Measurements from ENCODE around the gene FETUB.

Gene FETUB

DNA sequence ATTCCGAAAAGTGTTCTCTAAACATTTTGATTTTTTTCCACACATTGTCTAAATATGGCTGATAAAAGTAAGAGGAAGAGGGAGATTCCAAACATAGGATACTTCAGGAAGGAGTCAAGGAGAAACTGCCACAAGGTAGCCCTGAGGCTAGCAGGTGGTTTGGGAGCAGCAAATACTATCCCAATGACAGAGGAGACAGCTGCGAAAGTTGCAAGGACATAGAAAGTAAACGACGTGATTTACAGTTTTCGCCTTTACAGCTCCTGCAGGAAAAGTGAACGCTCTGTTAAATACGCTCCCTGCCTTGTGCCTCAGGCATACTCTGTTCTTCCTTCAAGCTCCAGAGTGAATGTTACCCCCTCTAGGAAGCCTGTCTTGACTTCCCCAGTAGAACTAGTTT is 3.7 kb upstream of the FETUB start:
- DNase-seq (ENCODE audit: low read depth): no peak

DNA sequence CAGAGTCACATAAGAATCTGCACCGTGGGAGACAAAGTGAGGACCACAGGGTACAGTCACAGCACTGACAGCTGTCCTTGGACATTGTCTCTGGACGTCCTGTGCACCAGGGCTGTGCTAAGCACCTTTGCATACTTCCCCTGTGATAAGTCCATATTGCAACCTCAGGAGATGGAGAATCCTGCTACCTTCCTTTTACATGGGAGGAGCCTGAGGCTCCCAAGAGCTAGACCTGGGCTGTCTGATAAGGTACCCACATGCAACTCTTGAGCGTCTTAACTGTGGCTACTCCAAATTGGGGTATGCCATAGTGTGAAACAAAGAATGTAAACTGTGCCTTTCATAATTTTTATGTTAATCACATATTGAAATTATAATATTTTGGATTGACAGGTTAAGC is 2.5 kb upstream of the FETUB start:
- DNase-seq (ENCODE audit: low read depth): no peak

DNA sequence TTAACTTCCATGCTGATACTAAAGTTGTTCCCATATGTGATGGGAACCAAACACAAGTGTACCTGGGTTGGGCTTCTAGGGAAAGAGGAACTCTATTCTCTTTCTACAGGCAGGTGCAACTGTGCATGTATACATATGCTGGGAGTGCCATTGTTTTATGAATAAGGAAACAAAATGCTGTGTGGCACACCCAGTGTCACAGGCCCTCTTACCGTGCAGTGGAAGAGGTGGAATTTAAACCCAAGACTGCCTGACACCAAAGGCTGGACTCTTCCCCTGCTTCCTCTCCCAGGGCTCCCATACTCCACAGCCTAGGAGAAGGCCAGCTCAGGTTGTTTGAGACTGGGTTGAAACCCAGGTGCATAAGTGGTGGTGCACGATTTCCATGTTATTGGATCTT is 1.9 kb upstream of the FETUB start:
- DNase-seq (ENCODE audit: low read depth): no peak

DNA sequence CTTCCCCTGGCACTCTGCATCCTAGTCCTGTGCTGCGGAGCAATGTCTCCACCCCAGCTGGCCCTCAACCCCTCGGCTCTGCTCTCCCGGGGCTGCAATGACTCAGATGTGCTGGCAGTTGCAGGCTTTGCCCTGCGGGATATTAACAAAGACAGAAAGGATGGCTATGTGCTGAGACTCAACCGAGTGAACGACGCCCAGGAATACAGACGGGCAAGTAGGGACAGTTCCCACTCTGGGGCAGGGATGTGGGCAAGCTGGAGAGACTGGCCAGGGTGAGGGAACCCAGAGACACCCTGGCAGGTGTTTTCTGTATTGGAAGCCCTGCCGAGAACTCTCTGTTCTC is 247 bp downstream of the FETUB start:
- peak; percentile 12 for DNase-seq (ENCODE audit: low read depth)

DNA sequence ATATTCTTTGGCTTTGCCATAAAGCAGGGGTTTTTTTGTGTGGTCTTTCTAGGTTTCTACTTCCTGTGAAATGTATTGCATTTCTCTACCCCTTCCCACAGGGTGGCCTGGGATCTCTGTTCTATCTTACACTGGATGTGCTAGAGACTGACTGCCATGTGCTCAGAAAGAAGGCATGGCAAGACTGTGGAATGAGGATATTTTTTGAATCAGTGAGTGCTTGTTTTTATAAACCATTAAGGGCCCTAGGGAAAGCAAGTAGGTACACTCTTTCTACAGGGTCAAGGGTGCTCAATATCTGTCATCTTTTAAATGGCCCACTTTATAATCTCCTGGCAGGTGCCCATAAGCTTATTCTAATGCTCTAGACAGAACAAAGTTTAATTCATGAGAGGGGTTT is 730 bp downstream of the FETUB start:
- DNase-seq (ENCODE audit: low read depth): no peak

DNA sequence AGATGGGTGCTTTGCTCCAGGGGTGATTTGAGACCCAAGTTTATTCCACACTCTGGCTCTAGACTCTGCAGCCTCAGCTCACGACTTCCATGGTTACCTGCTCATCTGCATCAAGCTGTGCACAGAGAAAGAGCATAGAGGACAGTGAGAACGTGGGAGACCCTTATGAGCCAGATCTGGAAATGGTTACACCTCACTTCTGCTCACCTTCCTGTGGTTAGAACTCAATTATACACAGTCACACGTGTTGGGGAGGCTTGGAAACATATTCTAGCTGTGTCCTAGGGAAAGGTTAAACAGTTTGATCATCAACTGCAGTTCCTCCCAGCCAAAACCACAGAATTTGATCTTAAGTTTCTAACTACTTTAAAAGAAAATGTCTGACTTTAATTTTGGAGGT is 1.8 kb downstream of the FETUB start:
- no peak for DNase-seq (ENCODE audit: low read depth)

DNA sequence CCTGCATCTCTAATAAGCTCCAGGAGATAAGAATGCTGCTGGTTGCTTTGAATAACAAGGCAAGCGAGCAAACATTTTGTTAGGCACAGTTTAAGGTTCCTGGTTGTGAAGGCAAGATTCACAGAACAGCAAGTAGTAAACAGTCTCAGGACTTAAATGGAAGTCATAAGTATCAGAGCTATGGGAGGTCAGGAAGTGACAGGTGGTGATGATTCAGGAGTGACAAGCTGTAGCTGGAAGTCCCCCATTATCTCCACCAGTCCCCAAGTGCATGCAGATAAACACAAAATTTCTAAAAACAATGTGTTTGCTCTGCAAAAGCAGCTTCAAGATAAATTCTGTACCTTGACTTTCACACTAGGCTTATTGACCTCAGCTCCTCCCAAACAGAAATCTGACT is 3.3 kb downstream of the FETUB start:
- DNase-seq (ENCODE audit: low read depth): no peak

DNA sequence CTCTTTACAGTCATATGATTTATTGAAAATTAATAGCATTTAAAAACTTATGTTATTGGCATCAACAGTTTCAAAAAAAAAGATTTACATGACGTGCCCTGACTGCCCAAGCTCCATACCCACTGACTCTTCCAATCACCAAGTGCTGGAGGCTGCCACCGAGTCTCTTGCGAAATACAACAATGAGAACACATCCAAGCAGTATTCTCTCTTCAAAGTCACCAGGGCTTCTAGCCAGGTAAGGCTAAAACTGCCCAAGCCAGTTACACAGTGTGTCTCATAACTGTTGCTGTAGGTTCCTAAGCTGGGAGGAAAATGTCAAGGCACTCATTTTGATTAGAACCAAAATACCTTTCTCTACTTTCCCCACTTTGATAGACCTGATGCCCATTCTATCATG is 4.5 kb downstream of the FETUB start:
- DNase-seq (ENCODE audit: low read depth): no peak

DNA sequence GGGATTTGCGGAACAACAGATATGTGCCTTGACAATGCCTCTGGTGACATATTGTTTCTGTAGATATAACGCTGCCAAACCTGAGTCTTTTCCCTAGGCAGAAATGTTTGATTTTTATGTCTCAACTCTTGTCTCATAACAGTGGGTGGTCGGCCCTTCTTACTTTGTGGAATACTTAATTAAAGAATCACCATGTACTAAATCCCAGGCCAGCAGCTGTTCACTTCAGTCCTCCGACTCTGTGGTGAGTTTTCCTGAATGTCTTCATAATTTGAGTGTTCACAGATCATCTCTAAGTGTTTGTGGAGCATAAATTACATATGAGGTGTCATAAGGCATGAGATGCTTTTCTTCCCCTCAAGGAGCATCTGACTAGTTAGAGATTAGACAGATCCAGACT is 5.9 kb downstream of the FETUB start:
- no peak for DNase-seq (ENCODE audit: low read depth)

DNA sequence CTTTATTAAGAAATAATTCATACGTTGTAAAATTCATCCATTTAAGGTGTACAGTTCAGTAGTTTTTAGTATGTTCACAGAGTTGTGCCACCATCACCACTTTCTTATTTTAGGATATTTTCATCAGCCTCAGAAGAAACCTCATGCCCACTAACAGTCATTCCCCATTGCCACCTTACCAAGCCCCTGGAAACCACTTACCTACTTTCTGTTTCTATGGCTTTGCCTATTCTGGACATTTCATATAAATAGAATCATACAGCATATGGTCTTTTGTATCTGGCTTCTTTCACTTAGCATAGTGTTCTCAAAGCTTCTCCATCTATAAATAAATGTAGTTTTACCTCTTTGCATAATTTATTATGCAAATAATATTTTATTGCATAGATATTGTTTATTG is 6.6 kb downstream of the FETUB start:
- DNase-seq (ENCODE audit: low read depth): no peak

DNA sequence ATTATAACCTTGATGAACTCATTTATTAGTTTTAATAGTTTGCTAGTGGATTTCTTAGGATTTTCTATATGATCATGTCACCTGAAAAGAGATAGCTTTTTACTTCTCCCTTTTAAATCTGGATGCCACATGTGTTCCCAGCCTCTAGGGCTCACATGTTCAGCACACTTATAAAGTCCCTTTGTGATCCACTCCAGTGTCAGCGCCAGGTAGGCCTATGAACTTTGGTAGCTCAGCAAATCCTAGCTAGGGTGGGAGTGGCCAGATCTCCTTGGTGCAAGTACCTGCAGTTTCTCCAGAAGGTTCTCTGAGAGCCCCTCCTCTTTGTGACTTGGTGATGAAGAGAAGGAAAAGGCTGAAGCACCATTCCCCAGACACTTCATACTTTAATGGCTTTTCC is 8.7 kb downstream of the FETUB start:
- DNase-seq (ENCODE audit: low read depth): no peak

DNA sequence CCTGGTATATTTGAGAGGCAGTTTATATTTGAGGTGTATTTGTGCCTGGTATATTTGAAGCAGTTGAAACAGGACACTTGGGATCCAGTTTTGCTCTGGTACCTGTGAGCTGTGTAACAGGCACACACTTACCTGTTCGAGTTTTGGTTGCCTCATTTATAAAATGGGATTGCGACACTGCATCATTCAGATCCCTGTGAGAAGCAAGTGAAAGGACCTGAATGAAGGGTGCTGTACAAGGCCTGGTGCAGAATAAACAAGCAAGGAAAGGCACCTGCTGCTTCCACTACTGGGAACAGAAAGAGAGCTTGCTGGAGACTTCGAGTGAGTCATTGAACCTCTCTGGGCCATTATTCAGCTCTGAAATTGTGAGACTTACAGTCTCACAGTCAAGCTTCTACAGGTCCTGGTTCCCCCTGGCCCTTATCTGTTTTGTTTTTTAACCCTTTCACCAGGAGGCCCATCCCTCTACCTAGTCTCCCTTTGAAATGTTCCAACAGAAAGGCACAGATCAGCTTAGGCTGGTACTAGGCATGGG is 11.5 kb downstream of the FETUB start:
- no peak for DNase-seq (ENCODE audit: low read depth)

DNA sequence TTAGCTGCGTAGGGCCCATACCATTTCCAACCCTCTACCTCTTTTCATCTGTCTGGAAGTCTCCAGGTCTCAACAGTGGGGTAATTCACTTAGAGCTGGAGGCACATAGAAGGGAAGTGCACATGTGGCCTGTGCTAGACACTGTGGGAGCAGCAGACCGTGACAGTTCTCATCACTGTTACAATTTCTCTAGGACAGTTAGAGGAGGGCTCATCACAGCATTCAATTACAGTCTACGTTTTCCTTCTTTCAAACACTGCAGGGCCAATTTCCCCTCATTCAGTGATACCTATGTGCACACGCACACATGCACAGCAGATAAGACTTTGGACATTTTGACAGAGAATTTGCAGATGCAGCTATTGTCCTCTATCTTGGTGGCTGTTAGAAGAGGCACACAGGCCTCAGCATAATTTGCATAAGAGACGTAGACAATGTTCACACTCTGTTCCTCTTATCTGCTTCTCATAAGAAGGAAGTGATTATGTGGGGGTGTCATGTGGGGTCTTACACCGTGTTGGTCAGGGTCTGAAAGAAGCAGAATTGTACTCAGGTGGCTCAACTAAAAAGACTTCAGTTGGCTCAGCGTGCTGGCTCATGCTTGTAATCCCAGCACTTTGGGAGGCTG is 13.0 kb downstream of the FETUB start:
- DNase-seq (ENCODE audit: low read depth): no peak

DNA sequence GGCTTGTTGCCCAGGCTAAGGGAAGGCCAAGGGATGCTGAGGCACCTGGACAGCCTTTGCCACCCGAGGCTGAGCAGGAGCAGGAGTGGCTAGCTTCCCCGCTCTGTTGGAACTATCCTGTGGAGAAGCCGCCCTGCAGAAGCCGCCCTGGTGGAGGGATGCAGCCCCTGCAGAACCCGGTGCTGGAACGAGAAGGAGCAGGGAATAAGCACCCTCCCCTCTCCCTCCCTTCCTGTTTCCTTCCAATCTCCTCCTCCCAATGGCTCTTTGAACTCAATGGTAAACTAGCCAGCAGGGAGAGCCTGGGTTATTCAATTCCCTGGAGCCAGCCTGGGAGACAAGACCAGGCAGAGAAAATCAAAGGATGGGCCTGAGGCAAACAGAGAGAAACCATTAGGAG is 13.8 kb downstream of the FETUB start:
- DNase-seq (ENCODE audit: low read depth): no peak

DNA sequence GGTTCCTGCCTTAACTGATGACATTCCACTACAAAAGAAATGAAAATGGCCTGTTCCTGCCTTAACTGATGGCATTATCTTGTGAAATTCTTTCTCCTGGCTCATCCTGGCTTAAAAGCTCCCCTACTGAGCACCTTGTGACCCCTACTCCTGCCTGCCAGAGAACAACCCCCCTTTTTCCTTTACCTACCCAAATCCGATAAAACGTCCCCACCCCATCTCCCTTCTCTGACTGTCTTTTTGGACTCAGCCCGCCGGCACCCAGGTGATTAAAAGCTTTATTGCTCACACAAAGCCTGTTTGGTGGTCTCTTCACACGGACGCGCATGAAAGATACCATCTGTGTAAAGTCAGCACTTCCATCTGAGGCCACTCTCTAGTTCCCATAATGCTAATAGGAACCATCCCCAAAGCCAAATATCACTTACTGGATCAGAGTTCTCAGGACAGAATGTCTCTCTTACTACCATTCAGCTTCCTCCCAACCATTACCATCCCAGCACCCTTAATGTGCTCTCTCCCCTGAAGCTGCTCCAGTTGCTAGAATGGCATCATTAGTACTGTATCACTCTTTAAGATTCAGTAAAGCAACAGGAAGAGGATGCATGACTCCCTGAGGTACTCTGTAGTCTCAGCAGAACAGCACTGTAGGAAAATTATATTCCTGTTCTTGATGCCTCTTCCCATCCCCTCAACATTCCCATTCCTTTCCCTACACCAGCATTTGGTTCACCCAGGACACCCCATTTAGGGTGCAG is 23.3 kb downstream of the FETUB start:
- no peak for DNase-seq (ENCODE audit: low read depth)

DNA sequence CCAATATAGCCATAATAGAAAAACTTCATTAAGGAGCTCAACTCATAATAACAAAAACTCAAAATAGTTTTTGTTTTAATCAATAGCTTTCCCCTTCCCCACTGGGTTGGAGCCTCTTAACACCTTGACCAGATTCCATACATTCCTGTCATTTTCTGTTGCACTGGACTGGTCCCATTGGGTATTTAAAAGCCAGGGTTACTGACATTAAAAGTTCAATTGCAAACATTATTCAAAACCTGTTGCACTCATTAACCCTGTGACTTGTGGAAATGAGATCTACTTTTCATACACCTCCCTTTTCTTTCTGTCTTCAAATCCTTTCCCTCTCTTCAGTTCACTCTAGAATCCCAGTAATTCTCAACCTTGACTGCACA is 23.9 kb downstream of the FETUB start:
- DNase-seq (ENCODE audit: low read depth): no peak

DNA sequence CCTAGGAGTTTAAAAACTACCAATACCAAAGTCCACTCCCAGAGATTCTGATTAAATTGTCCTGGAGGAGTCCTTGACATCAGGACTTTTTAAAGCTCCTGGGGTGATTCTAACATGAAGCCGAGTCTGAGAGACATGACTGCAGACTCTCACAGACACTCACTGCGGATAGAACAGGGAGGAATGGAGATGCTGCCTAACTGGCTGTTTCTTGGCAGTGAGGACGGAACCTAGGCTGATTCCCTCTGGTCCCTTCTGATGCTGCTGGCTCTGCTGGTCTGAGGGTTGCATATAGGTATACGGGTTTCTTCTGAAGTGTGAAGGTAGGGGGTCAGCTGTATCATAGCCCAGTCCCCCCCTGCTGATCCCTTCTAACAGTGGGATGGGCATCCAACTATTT is 24.3 kb downstream of the FETUB start:
- no peak for DNase-seq (ENCODE audit: low read depth)

DNA sequence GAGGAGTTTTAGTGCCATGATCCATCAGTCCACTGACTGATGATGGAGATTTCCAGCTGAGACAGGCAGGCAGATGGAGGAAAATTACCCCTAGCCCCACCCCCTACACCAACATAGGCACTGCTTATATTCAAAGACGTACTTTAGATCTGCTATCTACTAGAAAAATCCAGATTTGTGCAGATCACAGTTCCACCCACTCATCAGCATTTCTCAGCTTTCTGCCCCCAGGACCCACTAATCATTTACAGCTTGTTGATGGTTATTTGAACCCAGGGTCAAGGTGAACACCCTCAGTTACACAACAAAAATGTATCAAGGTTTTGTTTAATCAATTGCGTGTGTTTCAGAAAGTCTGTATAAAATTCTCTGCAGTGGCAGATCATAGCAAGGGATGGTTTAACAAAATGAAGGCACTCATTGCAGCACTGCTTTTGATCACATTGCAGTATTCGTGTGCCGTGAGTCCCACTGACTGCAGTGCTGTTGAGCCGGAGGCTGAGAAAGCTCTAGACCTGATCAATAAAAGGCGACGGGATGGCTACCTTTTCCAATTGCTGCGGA is 25.5 kb downstream of the FETUB start, which contains the start of gene HRG:
Gene HRG (plus strand): TSS at position 390 of the 564 bp plus-strand sequence. CDS start 18 bp downstream, at position 408.
- no peak for DNase-seq (ENCODE audit: low read depth)

DNA sequence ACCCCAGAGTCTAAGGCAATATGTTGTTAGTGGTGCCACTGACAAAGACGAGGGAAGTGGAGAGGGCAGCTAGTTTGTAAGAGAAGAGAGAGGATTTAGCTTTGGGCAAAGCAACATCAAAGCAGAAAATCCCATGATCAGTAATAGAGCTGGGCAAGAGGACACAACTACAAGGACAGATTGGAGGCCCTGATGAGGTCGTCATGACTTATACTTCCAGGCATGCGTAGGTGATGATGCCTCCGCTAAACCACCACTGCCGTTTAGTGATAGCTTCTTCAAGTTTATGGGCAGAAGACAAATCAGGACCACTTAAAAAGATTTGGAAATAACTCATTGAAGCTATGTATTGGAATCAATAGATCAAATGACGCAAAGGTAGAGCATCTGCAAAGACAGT is 28.2 kb downstream of the FETUB start:
- DNase-seq (ENCODE audit: low read depth): no peak

DNA sequence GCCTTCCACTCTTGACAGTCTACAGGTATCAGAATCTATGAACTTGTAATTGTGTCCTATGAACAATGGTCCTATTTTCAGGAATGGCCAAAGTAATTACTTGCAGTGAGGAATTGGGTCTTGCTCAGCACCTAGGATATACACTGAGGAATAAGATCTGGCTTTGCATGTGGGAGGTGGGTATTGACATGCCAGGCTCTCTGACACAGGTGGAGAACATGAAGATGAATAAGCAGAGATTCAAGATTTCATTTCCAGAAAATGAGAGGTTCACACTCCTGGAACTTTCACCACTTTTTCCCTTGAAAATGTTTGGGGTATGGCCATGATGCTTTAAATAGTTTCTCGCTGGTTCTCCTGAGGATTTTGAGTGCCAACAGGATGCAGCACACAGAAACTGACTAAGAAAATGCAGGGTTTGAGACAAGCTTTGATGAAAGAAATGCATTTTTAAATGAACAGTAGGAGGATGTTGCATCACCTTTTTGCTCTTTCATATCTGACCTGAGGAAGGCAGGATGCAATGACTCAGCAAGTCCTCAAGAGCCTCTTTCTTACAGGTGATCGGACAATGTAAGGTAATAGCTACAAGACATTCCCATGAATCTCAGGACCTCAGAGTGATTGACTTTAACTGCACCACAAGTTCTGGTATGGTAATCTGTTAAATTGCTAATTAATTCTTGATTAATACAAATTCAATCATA is 29.3 kb downstream of the FETUB start:
- peak; percentile 9 for DNase-seq (ENCODE audit: low read depth)

DNA sequence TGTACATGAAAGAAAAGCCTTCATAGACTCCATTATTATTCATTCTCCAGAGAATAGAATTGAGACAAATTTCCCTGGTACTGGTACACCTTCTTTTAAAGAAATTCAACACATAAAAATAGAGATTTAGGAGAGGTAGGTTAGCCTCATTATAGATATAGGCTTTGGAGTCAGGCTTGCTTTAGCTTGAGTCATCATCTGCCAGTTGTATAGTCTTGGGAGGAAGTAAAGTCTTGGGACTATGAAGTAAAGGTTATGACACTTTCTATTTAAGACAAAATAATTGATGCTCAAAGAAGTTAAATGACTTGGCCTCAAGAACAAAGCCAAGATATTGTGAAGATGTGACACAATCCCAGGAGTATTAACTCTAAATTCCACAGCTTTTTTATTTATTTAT is 30.0 kb downstream of the FETUB start:
- DNase-seq (ENCODE audit: low read depth): no peak

DNA sequence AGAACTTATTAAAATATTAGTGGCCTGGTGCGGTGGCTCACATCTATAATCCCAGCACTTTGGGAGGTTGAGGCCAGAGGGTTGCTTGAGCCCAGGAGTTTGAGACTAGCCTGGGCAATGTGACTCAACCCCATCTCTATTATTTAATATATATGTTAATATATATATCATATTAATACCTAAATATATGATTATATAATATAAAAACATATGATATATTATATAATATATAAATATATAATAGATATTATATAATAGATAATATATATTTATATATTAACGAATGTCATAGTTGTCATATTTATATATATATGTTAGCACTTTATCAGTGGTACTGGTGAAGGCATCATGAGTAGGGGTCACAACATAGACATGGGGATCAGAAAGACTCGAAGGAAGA is 30.9 kb downstream of the FETUB start:
- no peak for DNase-seq (ENCODE audit: low read depth)

DNA sequence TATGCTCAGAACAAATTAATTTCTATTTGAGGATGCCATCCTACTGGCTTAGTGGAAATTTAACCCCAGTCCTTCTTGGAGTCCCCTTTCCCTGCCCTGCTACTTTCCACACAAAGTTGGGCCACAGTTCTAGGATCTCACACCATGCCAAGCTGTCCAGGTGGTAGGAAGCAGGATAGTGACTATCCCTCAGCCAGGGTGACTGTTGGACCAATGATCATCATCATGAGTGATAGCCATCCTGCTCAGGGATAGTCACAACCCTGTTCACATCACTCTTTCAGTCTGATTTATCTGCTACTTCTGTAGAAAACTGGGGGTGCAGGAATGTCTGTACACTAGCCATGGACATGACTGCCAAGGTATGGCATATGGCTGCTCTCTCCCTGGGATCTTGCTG is 38.4 kb downstream of the FETUB start:
- no peak for DNase-seq (ENCODE audit: low read depth)
